ENCODE data around the gene CYSRT1. TPM values are rescaled to one million over a fixed set of nuclear protein-coding genes. Genes with fewer than 3 reads are reported as not detected.
A peak's percentile ranks its signal among the peaks of the same experiment; 100 is the strongest.

Gene CYSRT1
- total RNA-seq, 1 donor = 0.36 TPM

DNA sequence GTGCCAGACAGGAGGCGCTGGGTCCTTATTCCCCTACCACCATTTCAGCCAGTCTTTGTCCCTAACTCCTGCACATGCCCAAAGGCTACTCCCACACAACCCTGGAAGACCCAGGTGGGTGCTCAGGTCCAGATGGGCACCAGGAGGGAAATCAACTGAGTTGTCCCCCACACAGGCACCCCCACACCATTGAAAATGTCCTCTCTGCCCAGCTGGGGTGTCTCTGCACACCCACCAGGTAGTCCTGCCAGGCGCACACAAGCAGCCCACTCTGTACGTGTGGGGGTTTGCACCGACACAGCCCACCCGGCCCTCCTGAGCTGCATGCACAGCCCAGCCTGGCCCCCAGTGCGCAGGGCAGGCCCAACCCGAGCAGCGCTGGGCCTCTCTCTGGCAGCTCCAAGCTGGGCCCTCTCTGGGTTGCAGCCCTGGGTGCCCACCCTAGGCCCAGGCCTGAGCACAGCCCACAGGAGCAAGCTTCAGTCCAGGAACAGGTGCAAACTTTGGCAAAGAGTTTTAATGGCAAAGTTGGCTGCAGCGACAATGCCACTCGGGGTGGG, 5.1 kb upstream of the CYSRT1 start:
- no peak overlapping the region for H3K4me3 ChIP-seq (ENCODE audit: low read depth, low read length)
- TF ChIP-seq, protein P1, sequence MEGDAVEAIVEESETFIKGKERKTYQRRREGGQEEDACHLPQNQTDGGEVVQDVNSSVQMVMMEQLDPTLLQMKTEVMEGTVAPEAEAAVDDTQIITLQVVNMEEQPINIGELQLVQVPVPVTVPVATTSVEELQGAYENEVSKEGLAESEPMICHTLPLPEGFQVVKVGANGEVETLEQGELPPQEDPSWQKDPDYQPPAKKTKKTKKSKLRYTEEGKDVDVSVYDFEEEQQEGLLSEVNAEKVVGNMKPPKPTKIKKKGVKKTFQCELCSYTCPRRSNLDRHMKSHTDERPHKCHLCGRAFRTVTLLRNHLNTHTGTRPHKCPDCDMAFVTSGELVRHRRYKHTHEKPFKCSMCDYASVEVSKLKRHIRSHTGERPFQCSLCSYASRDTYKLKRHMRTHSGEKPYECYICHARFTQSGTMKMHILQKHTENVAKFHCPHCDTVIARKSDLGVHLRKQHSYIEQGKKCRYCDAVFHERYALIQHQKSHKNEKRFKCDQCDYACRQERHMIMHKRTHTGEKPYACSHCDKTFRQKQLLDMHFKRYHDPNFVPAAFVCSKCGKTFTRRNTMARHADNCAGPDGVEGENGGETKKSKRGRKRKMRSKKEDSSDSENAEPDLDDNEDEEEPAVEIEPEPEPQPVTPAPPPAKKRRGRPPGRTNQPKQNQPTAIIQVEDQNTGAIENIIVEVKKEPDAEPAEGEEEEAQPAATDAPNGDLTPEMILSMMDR (IDR thresholded peaks at IDR 0.05; ENCODE audit: insufficient read depth, low read length) = no peak
- DNase-seq (ENCODE audit: low read depth) = no peak

DNA sequence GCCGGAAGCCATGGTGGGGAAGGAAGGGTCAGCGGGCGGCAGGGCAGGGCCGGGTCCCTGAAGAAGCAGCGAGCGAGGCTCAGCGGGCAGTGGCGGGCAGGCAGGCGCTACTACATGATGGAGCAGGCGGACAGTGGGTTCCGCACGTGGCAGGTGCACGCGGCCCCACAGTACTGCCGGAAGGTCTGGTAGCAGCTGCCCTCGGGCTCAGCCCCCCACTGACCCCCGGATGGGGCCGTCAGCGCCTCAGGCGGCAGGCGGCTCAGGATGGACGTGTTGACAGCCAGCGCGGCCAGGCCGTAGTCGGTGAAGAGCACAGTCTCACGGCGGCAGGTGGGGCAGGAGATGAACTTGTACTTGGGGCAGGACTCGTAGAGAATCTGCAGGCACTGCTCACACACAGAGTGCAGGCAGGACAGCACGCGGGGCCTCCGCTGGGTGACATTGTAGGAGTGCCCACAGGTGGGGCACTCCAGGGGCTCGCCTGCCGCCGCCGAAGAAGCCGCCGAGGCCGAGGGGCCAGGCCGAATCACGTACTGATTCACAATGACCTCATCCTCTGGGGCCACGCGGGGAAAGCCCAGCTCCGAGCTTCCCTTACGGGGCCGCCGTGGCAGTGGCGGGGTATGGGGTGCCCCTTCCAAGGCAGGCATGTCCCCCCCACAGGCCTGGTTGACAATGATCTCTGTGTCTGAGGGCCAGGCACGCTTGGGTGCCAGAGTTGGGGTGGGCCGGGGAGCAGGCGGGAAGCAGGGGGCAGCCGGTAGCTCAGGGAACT, 4.5 kb upstream of the CYSRT1 start:
- TF ChIP-seq, protein P1 (IDR thresholded peaks at IDR 0.05; ENCODE audit: insufficient read depth, low read length) = no peak
- H3K4me3 ChIP-seq (ENCODE audit: low read depth, low read length) = no peak overlapping the region
- DNase-seq (ENCODE audit: low read depth) = no peak

DNA sequence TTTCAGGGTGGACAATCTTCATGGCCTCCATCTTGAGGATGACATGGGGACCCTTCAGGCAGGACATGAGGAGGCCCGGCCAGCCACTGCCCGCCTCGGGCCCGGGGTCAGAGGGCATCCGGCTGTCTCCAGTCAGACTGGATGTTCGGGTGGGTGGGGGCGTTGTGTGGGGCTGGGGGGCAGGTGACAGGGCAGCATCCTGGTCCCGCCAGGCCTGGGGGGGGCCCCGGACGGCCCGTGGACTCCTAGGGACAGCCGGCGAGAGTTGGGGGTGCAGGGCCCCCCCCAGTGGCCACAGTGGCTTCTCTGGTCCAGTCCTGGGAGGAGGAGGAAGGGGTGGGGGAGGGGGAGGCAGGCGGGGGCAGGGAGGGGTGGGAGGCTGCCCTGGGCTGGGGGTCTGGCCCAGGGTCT, 3.9 kb upstream of the CYSRT1 start:
- no peak for DNase-seq (ENCODE audit: low read depth)
- TF ChIP-seq, protein P1 (IDR thresholded peaks at IDR 0.05; ENCODE audit: insufficient read depth, low read length) = no peak
- no peak overlapping the region for H3K4me3 ChIP-seq (ENCODE audit: low read depth, low read length)

DNA sequence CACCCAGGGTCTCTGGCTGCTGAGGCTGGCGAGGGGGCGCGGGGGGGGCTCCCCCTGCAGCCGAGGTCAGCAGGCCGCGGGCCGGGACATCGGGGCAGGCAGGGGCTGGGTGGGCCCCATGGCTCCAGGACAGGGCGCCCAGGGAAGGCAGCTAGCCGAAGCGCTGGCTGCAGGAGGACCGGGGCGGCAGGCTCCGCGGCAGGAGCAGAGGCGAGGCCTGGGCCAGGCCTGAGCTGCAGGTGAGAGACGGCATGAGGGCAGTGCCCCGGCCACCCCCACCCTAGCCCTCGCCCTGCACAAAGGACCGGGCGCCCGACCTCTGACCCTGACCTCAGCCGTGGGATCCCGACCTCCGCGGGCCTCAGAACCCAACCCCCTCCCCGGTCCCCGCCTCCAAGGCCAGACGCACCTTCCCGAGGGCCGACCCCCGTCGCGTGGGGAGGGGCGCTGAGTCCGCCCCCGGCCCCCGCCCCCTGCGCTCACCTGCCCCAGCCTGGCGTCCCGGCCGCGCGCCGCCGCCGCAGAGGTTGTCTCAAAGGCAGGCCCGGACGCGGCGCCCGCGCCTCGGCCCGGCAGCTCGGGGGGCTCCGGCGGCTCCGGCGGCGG, 3.4 kb upstream of the CYSRT1 start:
- TF ChIP-seq, protein P1 (IDR thresholded peaks at IDR 0.05; ENCODE audit: insufficient read depth, low read length) = no peak
- H3K4me3 ChIP-seq (ENCODE audit: low read depth, low read length) = peak overlapping the region; percentile 14
- no peak for DNase-seq (ENCODE audit: low read depth)

DNA sequence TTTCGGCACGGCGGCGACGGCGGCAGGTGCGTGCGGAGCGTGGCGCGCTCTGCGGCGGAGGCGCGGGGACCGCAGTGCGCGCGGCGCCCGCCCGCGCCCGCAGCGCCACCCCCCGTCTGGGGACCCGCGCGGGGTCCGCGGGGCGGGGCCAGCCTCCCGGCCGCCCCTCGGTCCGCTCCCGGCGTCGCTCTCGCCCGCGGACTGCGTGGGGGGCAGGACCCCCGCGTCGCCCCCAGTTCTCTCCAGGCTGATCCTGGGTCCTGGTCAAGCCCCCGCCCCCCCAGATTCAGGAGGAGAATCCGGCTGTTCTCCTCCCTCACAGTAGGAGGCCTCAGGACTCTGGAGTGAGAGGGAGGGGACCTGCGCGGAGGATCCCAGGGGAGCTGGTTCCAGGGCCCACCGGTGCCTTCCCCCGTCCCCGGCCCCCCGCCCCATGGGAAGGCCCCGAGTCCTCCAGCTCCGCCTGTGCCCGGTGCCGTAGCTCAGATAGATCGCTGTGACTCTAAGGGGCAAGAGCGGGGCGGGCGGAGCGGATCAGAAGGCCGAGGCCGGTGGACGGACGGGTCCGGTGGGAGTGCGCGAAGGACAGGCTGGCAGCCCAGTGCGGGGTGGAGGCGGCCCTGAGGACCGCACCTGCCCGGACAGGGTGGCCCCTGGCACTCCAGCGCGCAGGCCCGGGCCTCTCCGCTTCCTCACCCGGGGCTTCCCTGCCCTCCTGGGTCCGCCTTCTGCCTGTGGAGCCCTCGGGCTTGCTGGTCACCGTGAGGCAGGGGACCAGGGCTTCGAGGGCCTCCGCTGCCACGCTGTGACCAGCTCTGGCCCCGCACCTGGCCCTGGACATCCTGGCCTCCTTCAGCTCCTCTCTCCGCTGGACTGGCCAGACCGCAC, 2.5 kb upstream of the CYSRT1 start, which contains the start of gene RNF208:
RNF208 (minus strand) TSS at position 51 of the 888 bp plus-strand sequence. CDS start 1,028 bp downstream, outside the sequence.
- no peak for DNase-seq (ENCODE audit: low read depth)
- H3K4me3 ChIP-seq (ENCODE audit: low read depth, low read length) = peak within 1 kb of the TSS; percentile 58
- TF ChIP-seq, protein P1 (IDR thresholded peaks at IDR 0.05; ENCODE audit: insufficient read depth, low read length) = no peak
